PC-9 (cell line): ENCODE results near the gene SEC14L3. TPM values are rescaled to one million over a fixed set of nuclear protein-coding genes. Genes with fewer than 3 reads are reported as not detected.

Source experiments
- BruUV-seq: library from RNA; stranded (reverse); fragments of 400-500 nt; replicated peaks from 2 replicates; lab custom pipeline; 2021; lab: Mats Ljungman, UMichigan
- CTCF ChIA-PET: fragments of 300-600 bp; sonication (Branson Sonifier 250); formaldehyde crosslinking; loops from one replicate; lab custom pipeline; 2022; ENCODE audit warnings: antibody characterized with exemption; lab: Charles Lee
- POLR2A ChIA-PET: fragments of 300-600 bp; sonication (Branson Sonifier 250); formaldehyde crosslinking; loops from one replicate; lab custom pipeline; 2022; ENCODE audit warnings: antibody characterized with exemption; ENCODE audit not compliant: unreplicated experiment; lab: Charles Lee
- DNase-seq, 2 experiments: peaks; one replicate each; pipeline versions ENCODE4 v3.0.0 to v3.0.0-alpha.2; 2015 to 2022; ENCODE audit warnings: mixed read lengths in 1 of 2
- H2AFZ ChIP-seq: fragments of 200-600 bp; sonication (generic); 2 replicates; pipeline ENCODE4 v1.8.1; 2017; ENCODE audit warnings: antibody characterized with exemption
- H3F3A ChIP-seq: fragments of 200-600 bp; sonication (generic); 2 replicates; pipeline ENCODE4 v1.8.1; 2017; ENCODE audit warnings: antibody characterized with exemption, mild to moderate bottlenecking, low read depth; ENCODE audit not compliant: insufficient read depth
- H3K27ac ChIP-seq: fragments of 200-600 bp; sonication (generic); 2 replicates; pipeline ENCODE4 v1.6.1; 2016; ENCODE audit warnings: mixed run types
- H3K27me3 ChIP-seq: fragments of 200-600 bp; sonication (generic); 2 replicates; pipeline ENCODE4 v1.6.1; 2016; ENCODE audit warnings: low read depth, mixed run types; ENCODE audit not compliant: insufficient read depth
- H3K36me3 ChIP-seq: fragments of 200-600 bp; sonication (generic); 2 replicates; pipeline ENCODE4 v1.6.1; 2016; ENCODE audit warnings: low read depth, mixed run types
- H3K4me1 ChIP-seq: fragments of 200-600 bp; sonication (generic); replicated peaks from 2 replicates; pipeline ENCODE4 v1.6.1; 2016; ENCODE audit warnings: mixed run types; ENCODE audit not compliant: insufficient read depth
- H3K4me2 ChIP-seq: fragments of 200-600 bp; sonication (generic); 2 replicates; pipeline ENCODE4 v1.6.1; 2017; ENCODE audit warnings: mixed run types
- H3K4me3 ChIP-seq: fragments of 200-600 bp; sonication (generic); 2 replicates; pipeline ENCODE4 v1.6.1; 2016; ENCODE audit warnings: mixed run types
- H3K79me2 ChIP-seq: fragments of 200-600 bp; sonication (generic); 2 replicates; pipeline ENCODE4 v1.6.1; 2017; ENCODE audit warnings: low read depth, mixed run types
- H3K9me2 ChIP-seq: fragments of 200-600 bp; sonication (generic); 2 replicates; pipeline ENCODE4 v1.8.1; 2017; ENCODE audit warnings: mild to moderate bottlenecking; ENCODE audit not compliant: insufficient read depth
- H3K9me3 ChIP-seq: fragments of 200-600 bp; sonication (generic); 2 replicates; pipeline ENCODE4 v1.8.1; 2016; ENCODE audit warnings: low read depth; ENCODE audit not compliant: insufficient read depth
- H4K20me1 ChIP-seq: fragments of 200-600 bp; sonication (generic); 2 replicates; pipeline ENCODE4 v1.8.1; 2017; ENCODE audit not compliant: insufficient read depth
- EZH2 ChIP-seq: fragments of 200-600 bp; sonication (generic); IDR thresholded peaks from 2 replicates; pipeline ENCODE4 v1.8.0; 2017; ENCODE audit warnings: antibody characterized with exemption, low read depth
- intact Hi-C: fragments of 100-400 bp; cut with micrococcal nuclease; formaldehyde crosslinking; loops from one replicate; pipeline ENCODE4 v1.10.0; 2022; ENCODE audit not compliant: unreplicated experiment
- total RNA-seq: library from RNA; stranded (reverse); gene quantifications from 2 replicates; pipeline ENCODE4 v1.2.3, GENCODE V29; 2021
- TF ChIP-seq, protein P1 (sequence below): fragments of 200-600 bp; sonication (generic); conservative IDR thresholded peaks from 2 replicates; pipeline ENCODE4 v1.6.1; 2017; ENCODE audit warnings: mixed run types, antibody characterized with exemption, mild to moderate bottlenecking, moderate library complexity

Gene SEC14L3
- total RNA-seq, 1 experiment from 2014 or later = not detected

DNA sequence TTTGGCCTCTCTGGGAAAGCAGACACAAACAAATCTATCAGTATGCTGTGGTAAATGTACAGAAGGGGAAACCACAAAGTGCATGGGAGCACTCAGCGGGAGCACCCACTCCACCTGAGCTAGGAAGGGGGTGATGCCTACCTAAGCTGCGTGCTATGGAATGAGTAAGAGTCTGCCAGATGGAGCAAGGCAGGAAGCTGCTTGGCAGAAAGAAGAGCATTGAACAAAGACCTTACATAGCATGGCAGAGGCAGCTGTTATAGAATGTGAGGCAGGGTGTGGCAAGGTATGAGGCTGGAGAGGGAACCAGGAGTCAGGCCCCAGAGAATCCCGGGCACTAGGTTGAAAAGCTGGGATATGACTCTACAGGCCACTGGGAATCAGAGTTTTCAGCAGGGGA, 60.0 kb downstream of the SEC14L3 start:
- intact Hi-C loops = loop anchor here (1.0 kb wide), 1 partner anchor 12 kb away; no protein-coding TSS in a partner anchor
- peak; percentile 38 to 62 for DNase-seq
- H3K27ac ChIP-seq = 0 out of 2 replicates have a peak overlapping the region, but pooled peaks have one; percentile 7

More for the DNA sequence above, 60.0 kb downstream of the SEC14L3 start:
- H3K4me3 ChIP-seq = no peak overlapping the region
- no peaks in the 10 kb centered on the region for H4K20me1 ChIP-seq
- POLR2A ChIA-PET = interaction anchor here (0.6 to 1.7 kb wide), 4 partner anchors 11 to 235 kb away, joined by 3 to 13 read pairs (median 6); no protein-coding TSS in a partner anchor
- H3K36me3 ChIP-seq = peaks cover 57% of the 10 kb centered on the region
- H3K4me2 ChIP-seq = no peak overlapping the region
- TF ChIP-seq, protein P1, sequence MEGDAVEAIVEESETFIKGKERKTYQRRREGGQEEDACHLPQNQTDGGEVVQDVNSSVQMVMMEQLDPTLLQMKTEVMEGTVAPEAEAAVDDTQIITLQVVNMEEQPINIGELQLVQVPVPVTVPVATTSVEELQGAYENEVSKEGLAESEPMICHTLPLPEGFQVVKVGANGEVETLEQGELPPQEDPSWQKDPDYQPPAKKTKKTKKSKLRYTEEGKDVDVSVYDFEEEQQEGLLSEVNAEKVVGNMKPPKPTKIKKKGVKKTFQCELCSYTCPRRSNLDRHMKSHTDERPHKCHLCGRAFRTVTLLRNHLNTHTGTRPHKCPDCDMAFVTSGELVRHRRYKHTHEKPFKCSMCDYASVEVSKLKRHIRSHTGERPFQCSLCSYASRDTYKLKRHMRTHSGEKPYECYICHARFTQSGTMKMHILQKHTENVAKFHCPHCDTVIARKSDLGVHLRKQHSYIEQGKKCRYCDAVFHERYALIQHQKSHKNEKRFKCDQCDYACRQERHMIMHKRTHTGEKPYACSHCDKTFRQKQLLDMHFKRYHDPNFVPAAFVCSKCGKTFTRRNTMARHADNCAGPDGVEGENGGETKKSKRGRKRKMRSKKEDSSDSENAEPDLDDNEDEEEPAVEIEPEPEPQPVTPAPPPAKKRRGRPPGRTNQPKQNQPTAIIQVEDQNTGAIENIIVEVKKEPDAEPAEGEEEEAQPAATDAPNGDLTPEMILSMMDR = no peak
- TF ChIP-seq EZH2 = no peak
- H3K4me1 ChIP-seq = peaks cover 50% of the 10 kb centered on the region
- CTCF ChIA-PET = interaction anchor here (0.7 to 1.0 kb wide), 3 partner anchors 9 to 1582 kb away, joined by 3 to 7 read pairs (median 7); no protein-coding TSS in a partner anchor
- peaks cover 18% of the 10 kb centered on the region; the same call in 1 of the 2 replicates for H3K79me2 ChIP-seq
- no peaks in the 10 kb centered on the region for H3K27me3 ChIP-seq
- no peaks in the 10 kb centered on the region for H3K9me2 ChIP-seq
- no TSS peak for BruUV-seq
- peaks cover 74% of the 10 kb centered on the region for H3F3A ChIP-seq
- no peak overlapping the region for H2AFZ ChIP-seq
- H3K9me3 ChIP-seq = no peaks in the 10 kb centered on the region

Other genes starting within 250 kb of the SEC14L3 start
- 17.2 and 17.4 TPM in 2 replicates for gene LIF, start 225.3 kb downstream of the SEC14L3 start, total RNA-seq
- not detected in 2 replicates for gene OSM, start 205.2 kb downstream of the SEC14L3 start, total RNA-seq
- 10.6 and 11.1 TPM in 2 replicates for gene CASTOR1, start 182.5 kb downstream of the SEC14L3 start, total RNA-seq
- gene TBC1D10A, start 145.1 kb downstream of the SEC14L3 start, total RNA-seq = 24.3 and 26.2 TPM in 2 replicates
- 189 and 207 TPM in 2 replicates for gene SF3A1, start 115.1 kb downstream of the SEC14L3 start, total RNA-seq
- 6.2 and 6.8 TPM in 2 replicates for gene CCDC157, start 115.0 kb downstream of the SEC14L3 start, total RNA-seq
- gene RNF215, start 84.6 kb downstream of the SEC14L3 start, total RNA-seq = 24.0 and 33.8 TPM in 2 replicates
- gene SEC14L2, start 75.0 kb downstream of the SEC14L3 start, total RNA-seq = 51.3 and 60.8 TPM in 2 replicates
- 18.5 and 21.9 TPM in 2 replicates for gene MTFP1, start 46.2 kb downstream of the SEC14L3 start, total RNA-seq
- gene SEC14L4, start 33.7 kb upstream of the SEC14L3 start, total RNA-seq = 4.0 and 5.6 TPM in 2 replicates
- 0.31 and 0.33 TPM in 2 replicates for gene SEC14L6, start 74.7 kb upstream of the SEC14L3 start, total RNA-seq
- gene GAL3ST1, start 102.6 kb upstream of the SEC14L3 start, total RNA-seq = 0.52 TPM in 1 of 2 replicates, not detected in the other
- gene PES1, start 119.9 kb upstream of the SEC14L3 start, total RNA-seq = 94.3 and 127 TPM in 2 replicates
- gene TCN2, start 135.2 kb upstream of the SEC14L3 start, total RNA-seq = 11.5 and 12.9 TPM in 2 replicates
- 4.7 and 6.4 TPM in 2 replicates for gene SLC35E4, start 163.8 kb upstream of the SEC14L3 start, total RNA-seq
- gene DUSP18, start 195.9 kb upstream of the SEC14L3 start, total RNA-seq = 9.9 and 11.0 TPM in 2 replicates
- gene OSBP2, start 222.9 kb upstream of the SEC14L3 start, total RNA-seq = 7.1 and 9.2 TPM in 2 replicates